OCI-LY3 (cell line): Measurements from ENCODE around the gene AGFG1.
A peak's percentile ranks its signal among the peaks of the same experiment; 100 is the strongest.

Experiments
- H2AFZ ChIP-seq: fragments of 200-600, 300-600 bp; shearing (Covaris generic); 2 replicates; pipeline ENCODE4 v1.6.0; 2014; ENCODE audit warnings: antibody characterized with exemption, low read depth, low read length
- H3K27ac ChIP-seq: fragments of 200-600, 300-600 bp; sonication (generic); 2 replicates; pipeline ENCODE4 v1.5.1; 2014; ENCODE audit warnings: mild to moderate bottlenecking, low read length, moderate library complexity, mixed read lengths
- H3K27me3 ChIP-seq: fragments of 200-600, 300-600 bp; sonication (generic); 2 replicates; pipeline ENCODE4 v1.6.1; 2014; ENCODE audit warnings: low read depth, low read length, mixed read lengths
- H3K36me3 ChIP-seq: fragments of 200-600, 300-600 bp; sonication (generic); replicated peaks from 2 replicates; pipeline ENCODE3; 2014; ENCODE audit warnings: low read depth, low read length, mixed read lengths
- H3K4me1 ChIP-seq: fragments of 300-600, 200-600 bp; sonication (generic); 2 replicates; pipeline ENCODE4 v1.6.1; 2014; ENCODE audit warnings: low read length, mixed read lengths
- H3K4me2 ChIP-seq: fragments of 200-600, 300-600 bp; sonication (generic); 2 replicates; pipeline ENCODE4 v1.6.1; 2014; ENCODE audit warnings: low read length, mixed read lengths
- H3K4me3 ChIP-seq: fragments of 300-600, 200-600 bp; sonication (generic); 2 replicates; pipeline ENCODE4 v1.5.1; 2014; ENCODE audit warnings: antibody characterized with exemption, mild to moderate bottlenecking, low read length, moderate library complexity
- H3K79me2 ChIP-seq: fragments of 300-600, 200-600 bp; shearing (Covaris generic); 2 replicates; pipeline ENCODE4 v1.6.1; 2014; ENCODE audit warnings: mild to moderate bottlenecking, low read length, mixed read lengths
- H3K9ac ChIP-seq: fragments of 300-600, 200-600 bp; shearing (Covaris generic); 2 replicates; pipeline ENCODE4 v1.6.0; 2014; ENCODE audit warnings: mild to moderate bottlenecking, low read length, moderate library complexity
- H3K9me3 ChIP-seq: fragments of 200-600, 300-600 bp; shearing (Covaris generic); 2 replicates; pipeline ENCODE4 v1.6.1; 2014; ENCODE audit warnings: low read length, mixed read lengths; ENCODE audit not compliant: insufficient read depth
- H4K20me1 ChIP-seq: fragments of 200-600, 300-600 bp; sonication (generic); 2 replicates; pipeline ENCODE4 v1.6.1; 2016; ENCODE audit warnings: low read length, mixed read lengths; ENCODE audit not compliant: insufficient read depth
- EZH2phosphoT487 ChIP-seq: fragments of 200-600 bp; shearing (Covaris generic); IDR thresholded peaks from 2 replicates; pipeline ENCODE4 v1.6.1; 2018; ENCODE audit warnings: antibody characterized with exemption, mixed run types, low read depth
- TF ChIP-seq, protein P1 (sequence below): fragments of 200-600, 300-600 bp; sonication (generic); IDR thresholded peaks from 2 replicates; pipeline ENCODE4 v1.5.1; 2014; ENCODE audit warnings: antibody characterized with exemption, low read length, low read depth

Gene AGFG1

DNA sequence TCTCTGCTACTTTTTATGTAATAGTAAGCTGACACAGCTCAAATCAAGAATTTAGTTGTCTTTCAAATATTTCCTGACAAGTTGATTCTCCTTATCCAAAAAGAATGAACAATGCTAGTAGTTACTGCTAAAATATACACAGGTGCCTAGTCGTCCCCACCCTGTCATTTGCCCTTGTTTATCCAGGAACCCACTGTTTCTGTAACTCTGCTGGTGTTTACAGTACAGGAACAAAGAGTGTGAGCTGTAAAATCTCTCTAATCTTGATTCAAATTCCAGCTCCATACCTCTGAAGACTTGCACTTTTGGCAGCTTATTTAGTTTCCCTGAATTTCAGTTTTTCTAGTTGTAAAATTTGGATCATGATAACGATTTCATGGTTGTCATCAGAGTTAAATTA lies 105.6 kb downstream of the AGFG1 start:
- H4K20me1 ChIP-seq = no peaks in the 10 kb centered on the region
- no peak overlapping the region for H3K9ac ChIP-seq
- no peaks in the 10 kb centered on the region for H3K9me3 ChIP-seq
- no peaks in the 10 kb centered on the region for H3K36me3 ChIP-seq
- no peak overlapping the region for H3K27ac ChIP-seq
- no peaks in the 10 kb centered on the region for H3K4me1 ChIP-seq
- no peak for TF ChIP-seq EZH2phosphoT487
- TF ChIP-seq, protein P1, sequence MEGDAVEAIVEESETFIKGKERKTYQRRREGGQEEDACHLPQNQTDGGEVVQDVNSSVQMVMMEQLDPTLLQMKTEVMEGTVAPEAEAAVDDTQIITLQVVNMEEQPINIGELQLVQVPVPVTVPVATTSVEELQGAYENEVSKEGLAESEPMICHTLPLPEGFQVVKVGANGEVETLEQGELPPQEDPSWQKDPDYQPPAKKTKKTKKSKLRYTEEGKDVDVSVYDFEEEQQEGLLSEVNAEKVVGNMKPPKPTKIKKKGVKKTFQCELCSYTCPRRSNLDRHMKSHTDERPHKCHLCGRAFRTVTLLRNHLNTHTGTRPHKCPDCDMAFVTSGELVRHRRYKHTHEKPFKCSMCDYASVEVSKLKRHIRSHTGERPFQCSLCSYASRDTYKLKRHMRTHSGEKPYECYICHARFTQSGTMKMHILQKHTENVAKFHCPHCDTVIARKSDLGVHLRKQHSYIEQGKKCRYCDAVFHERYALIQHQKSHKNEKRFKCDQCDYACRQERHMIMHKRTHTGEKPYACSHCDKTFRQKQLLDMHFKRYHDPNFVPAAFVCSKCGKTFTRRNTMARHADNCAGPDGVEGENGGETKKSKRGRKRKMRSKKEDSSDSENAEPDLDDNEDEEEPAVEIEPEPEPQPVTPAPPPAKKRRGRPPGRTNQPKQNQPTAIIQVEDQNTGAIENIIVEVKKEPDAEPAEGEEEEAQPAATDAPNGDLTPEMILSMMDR = no peak
- H2AFZ ChIP-seq = no peak overlapping the region
- H3K79me2 ChIP-seq = no peaks in the 10 kb centered on the region
- H3K4me2 ChIP-seq = no peak overlapping the region
- H3K27me3 ChIP-seq = no peaks in the 10 kb centered on the region
- H3K4me3 ChIP-seq = no peak overlapping the region

DNA sequence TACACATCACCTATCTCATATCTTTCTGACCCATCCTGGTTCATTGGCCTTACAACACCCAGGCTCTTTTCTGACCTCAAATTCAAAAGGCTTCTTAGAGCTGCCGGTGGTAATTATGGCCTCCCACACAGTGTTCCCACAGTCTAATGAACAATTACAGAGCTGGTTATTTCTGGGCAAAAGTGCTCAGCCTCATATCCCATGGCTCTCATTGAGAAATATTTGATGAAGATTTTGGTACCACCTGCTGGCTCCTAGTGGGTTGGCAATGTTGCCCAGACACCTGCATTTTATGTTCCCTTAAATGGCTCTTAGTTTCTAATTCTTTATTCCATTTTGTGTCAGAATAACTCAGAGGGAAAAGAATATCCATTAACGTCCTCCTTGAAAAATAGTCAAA lies 106.7 kb downstream of the AGFG1 start:
- TF ChIP-seq EZH2phosphoT487 = no peak
- TF ChIP-seq, protein P1 = peak; percentile 36; the same call in 1 of the 2 replicates
- H3K9me3 ChIP-seq = no peaks in the 10 kb centered on the region
- no peaks in the 10 kb centered on the region for H3K79me2 ChIP-seq
- no peaks in the 10 kb centered on the region for H4K20me1 ChIP-seq
- H3K4me2 ChIP-seq = no peak overlapping the region
- H3K27ac ChIP-seq = no peak overlapping the region
- no peak overlapping the region for H3K9ac ChIP-seq
- H3K4me1 ChIP-seq = no peaks in the 10 kb centered on the region
- H3K36me3 ChIP-seq = no peaks in the 10 kb centered on the region
- H2AFZ ChIP-seq = no peak overlapping the region
- H3K4me3 ChIP-seq = no peak overlapping the region
- no peaks in the 10 kb centered on the region for H3K27me3 ChIP-seq

DNA sequence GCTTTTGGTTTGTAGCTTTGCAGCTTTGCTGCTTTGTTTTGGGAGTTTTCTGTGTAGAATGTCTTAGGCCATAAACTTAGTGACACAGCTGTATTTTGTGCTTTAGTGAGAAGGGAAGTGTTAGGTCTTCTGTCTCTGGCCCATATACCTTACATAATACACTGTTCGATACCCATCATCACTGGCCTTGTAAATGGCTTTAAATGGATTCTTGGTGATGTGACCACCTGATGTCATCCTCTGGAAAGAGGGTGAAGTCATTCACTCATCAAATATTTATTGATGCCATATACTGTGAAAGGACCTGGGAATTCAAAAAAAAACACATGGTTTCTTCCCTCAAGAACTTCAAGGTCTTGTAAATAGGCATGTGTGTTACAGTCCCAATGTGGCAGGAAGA lies 107.8 kb downstream of the AGFG1 start:
- H3K79me2 ChIP-seq = no peaks in the 10 kb centered on the region
- TF ChIP-seq EZH2phosphoT487 = no peak
- TF ChIP-seq, protein P1 = no peak
- H3K27ac ChIP-seq = no peak overlapping the region

DNA sequence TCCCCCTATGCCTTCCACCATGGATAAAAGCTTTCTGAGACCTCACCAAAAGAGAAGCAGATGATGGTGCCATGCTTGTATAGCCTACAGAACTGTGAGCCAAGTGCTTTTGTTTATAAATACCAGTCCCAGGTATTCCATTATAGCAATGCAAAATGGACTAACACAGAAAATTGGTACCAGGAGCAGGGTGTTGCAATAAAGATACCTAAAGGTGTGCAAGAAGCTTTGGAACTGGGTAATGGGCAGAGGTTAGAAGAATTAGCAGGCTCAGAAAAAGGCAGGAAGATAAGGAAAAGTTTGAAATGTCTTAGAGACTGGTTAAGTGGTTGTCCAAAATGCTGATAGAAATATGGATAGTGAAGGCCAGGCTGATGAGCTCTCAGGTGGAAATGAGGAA lies 110.4 kb downstream of the AGFG1 start:
- no peaks in the 10 kb centered on the region for H4K20me1 ChIP-seq
- no peaks in the 10 kb centered on the region for H3K36me3 ChIP-seq
- no peaks in the 10 kb centered on the region for H3K79me2 ChIP-seq
- no peak overlapping the region for H3K4me3 ChIP-seq
- H2AFZ ChIP-seq = no peak overlapping the region
- H3K4me1 ChIP-seq = no peaks in the 10 kb centered on the region
- H3K27ac ChIP-seq = no peak overlapping the region
- H3K9me3 ChIP-seq = no peaks in the 10 kb centered on the region
- no peak for TF ChIP-seq EZH2phosphoT487
- TF ChIP-seq, protein P1 = no peak
- no peaks in the 10 kb centered on the region for H3K27me3 ChIP-seq
- H3K4me2 ChIP-seq = no peak overlapping the region
- no peak overlapping the region for H3K9ac ChIP-seq

More for the DNA sequence above, 107.8 kb downstream of the AGFG1 start:
- no peak overlapping the region for H3K4me2 ChIP-seq
- no peak overlapping the region for H2AFZ ChIP-seq
- H4K20me1 ChIP-seq = no peaks in the 10 kb centered on the region
- no peaks in the 10 kb centered on the region for H3K4me1 ChIP-seq
- H3K27me3 ChIP-seq = no peaks in the 10 kb centered on the region
- no peak overlapping the region for H3K9ac ChIP-seq
- no peak overlapping the region for H3K4me3 ChIP-seq
- H3K9me3 ChIP-seq = no peaks in the 10 kb centered on the region
- no peaks in the 10 kb centered on the region for H3K36me3 ChIP-seq
